ENCODE results near the gene B4GALT1. TPM values are rescaled to one million over a fixed set of nuclear protein-coding genes. Genes with fewer than 3 reads are reported as not detected.

The B4GALT1 gene
- total RNA-seq, 1 donor from 2014 or later = 36.5 TPM

GRCh38 chr9:33125461-33125860 lies 41.7 kb downstream of the B4GALT1 start:
- peak; percentile 82 for DNase-seq (ENCODE audit: low read depth)

- DNase-seq (ENCODE audit: low read depth) = no peak
Measured at GRCh38 chr9:33124751-33125381, 42.3 kb downstream of the B4GALT1 start.

- no peak for DNase-seq (ENCODE audit: low read depth)
Measured at GRCh38 chr9:33124046-33124445, 43.1 kb downstream of the B4GALT1 start.

GRCh38 chr9:33123407-33124031 lies 43.6 kb downstream of the B4GALT1 start:
- DNase-seq (ENCODE audit: low read depth) = no peak

GRCh38 chr9:33120620-33121019 lies 46.5 kb downstream of the B4GALT1 start:
- no peak for DNase-seq (ENCODE audit: low read depth)

- no peak for DNase-seq (ENCODE audit: low read depth)
Measured at GRCh38 chr9:33117796-33118195, 49.3 kb downstream of the B4GALT1 start.

GRCh38 chr9:33117306-33117705 lies 49.8 kb downstream of the B4GALT1 start:
- DNase-seq (ENCODE audit: low read depth) = peak; percentile 89

GRCh38 chr9:33116860-33117259 lies 50.3 kb downstream of the B4GALT1 start:
- peak; percentile 69 for DNase-seq (ENCODE audit: low read depth)

- peak; percentile 61 for DNase-seq (ENCODE audit: low read depth)
Measured at GRCh38 chr9:33114746-33115145, 52.4 kb downstream of the B4GALT1 start.

- no peak for DNase-seq (ENCODE audit: low read depth)
Measured at GRCh38 chr9:33113799-33114547, 53.2 kb downstream of the B4GALT1 start.

GRCh38 chr9:33112094-33112493 lies 55.0 kb downstream of the B4GALT1 start:
- DNase-seq (ENCODE audit: low read depth) = no peak

GRCh38 chr9:33111631-33112030 lies 55.5 kb downstream of the B4GALT1 start:
- no peak for DNase-seq (ENCODE audit: low read depth)

- DNase-seq (ENCODE audit: low read depth) = no peak
Measured at GRCh38 chr9:33110686-33111085, 56.5 kb downstream of the B4GALT1 start.

GRCh38 chr9:33109850-33110595 lies 57.1 kb downstream of the B4GALT1 start:
- DNase-seq (ENCODE audit: low read depth) = no peak

- DNase-seq (ENCODE audit: low read depth) = no peak
Measured at GRCh38 chr9:33109097-33109496, 58.0 kb downstream of the B4GALT1 start.

GRCh38 chr9:33108472-33108871 lies 58.7 kb downstream of the B4GALT1 start:
- DNase-seq (ENCODE audit: low read depth) = no peak

- no peak for DNase-seq (ENCODE audit: low read depth)
Measured at GRCh38 chr9:33107762-33108161, 59.4 kb downstream of the B4GALT1 start.

- peak; percentile 84 for DNase-seq (ENCODE audit: low read depth)
Measured at GRCh38 chr9:33106827-33107621, 60.1 kb downstream of the B4GALT1 start.

GRCh38 chr9:33106372-33106771 lies 60.8 kb downstream of the B4GALT1 start:
- DNase-seq (ENCODE audit: low read depth) = no peak

GRCh38 chr9:33105959-33106358 lies 61.2 kb downstream of the B4GALT1 start:
- DNase-seq (ENCODE audit: low read depth) = no peak

- no peak for DNase-seq (ENCODE audit: low read depth)
Measured at GRCh38 chr9:33105504-33105903, 61.6 kb downstream of the B4GALT1 start.
